Ureter (tissue), 1 donor: ENCODE measurements around the gene GPM6B. TPM values are rescaled to one million over a fixed set of nuclear protein-coding genes. Genes with fewer than 3 reads are reported as not detected.

ENCODE experiments used
- DNase-seq: peaks from one replicate; pipeline ENCODE4 v3.0.0-alpha.2; 2020; ENCODE audit warnings: low spot score
- total RNA-seq: library from RNA; stranded (reverse); gene quantifications from one replicate; pipeline ENCODE4 v1.2.4, GENCODE V29; 2023
- donor health status: DM: yes; HTN: yes; CAD: no.

Gene GPM6B
- total RNA-seq, 1 donor from 2014 or later = 15.9 TPM

- no peak for DNase-seq
Observed at GRCh38 chrX:13768939-13769338, 48.0 kb downstream of the GPM6B start.

- DNase-seq = no peak
Observed at GRCh38 chrX:13764765-13765164, 52.1 kb downstream of the GPM6B start.

GRCh38 chrX:13764281-13764680, 52.6 kb downstream of the GPM6B start:
- DNase-seq = no peak

- DNase-seq = no peak
Observed at GRCh38 chrX:13763489-13763888, 53.4 kb downstream of the GPM6B start.

- no peak for DNase-seq
Observed at GRCh38 chrX:13761606-13762414, 55.1 kb downstream of the GPM6B start.

GRCh38 chrX:13760426-13760825, 56.5 kb downstream of the GPM6B start:
- DNase-seq = no peak

GRCh38 chrX:13759152-13759718, 57.7 kb downstream of the GPM6B start:
- DNase-seq = no peak

- no peak for DNase-seq
Observed at GRCh38 chrX:13756381-13756780, 60.5 kb downstream of the GPM6B start.

GRCh38 chrX:13755254-13755653, 61.6 kb downstream of the GPM6B start:
- no peak for DNase-seq

- no peak for DNase-seq
Observed at GRCh38 chrX:13754765-13755164, 62.1 kb downstream of the GPM6B start.

- DNase-seq = no peak
Observed at GRCh38 chrX:13752646-13753045, 64.2 kb downstream of the GPM6B start.

- no peak for DNase-seq
Observed at GRCh38 chrX:13752141-13752540, 64.8 kb downstream of the GPM6B start.

- no peak for DNase-seq
Observed at GRCh38 chrX:13750812-13751211, 66.1 kb downstream of the GPM6B start.

- no peak for DNase-seq
Observed at GRCh38 chrX:13750204-13750603, 66.7 kb downstream of the GPM6B start.

GRCh38 chrX:13748486-13748885, 68.4 kb downstream of the GPM6B start:
- DNase-seq = no peak

- DNase-seq = no peak
Observed at GRCh38 chrX:13747836-13748235, 69.1 kb downstream of the GPM6B start.

GRCh38 chrX:13742397-13743176, 74.3 kb downstream of the GPM6B start:
- DNase-seq = no peak

- DNase-seq = no peak
Observed at GRCh38 chrX:13741695-13742094, 75.2 kb downstream of the GPM6B start.

- DNase-seq = peak; percentile 94
Observed at GRCh38 chrX:13734278-13735172, 82.4 kb downstream of the GPM6B start, which contains the start of the genes OFD1 and TRAPPC2. Gene OFD1 (plus strand): TSS chrX:13734748. CDS start chrX:13735072, 324 bp downstream. Gene TRAPPC2 (minus strand): TSS chrX:13734620. CDS start chrX:13719963, 14,657 bp downstream.

- no peak for DNase-seq
Observed at GRCh38 chrX:13733506-13733905, 83.4 kb downstream of the GPM6B start.
